Skeletal muscle tissue (tissue), 4 donors: ENCODE measurements around the gene RPL12. TPM values are rescaled to one million over a fixed set of nuclear protein-coding genes. Genes with fewer than 3 reads are reported as not detected.

Experiments
- H3K27ac ChIP-seq: one replicate; pipeline ENCODE4 v1.7.0; 2013; ENCODE audit warnings: mild to moderate bottlenecking, low read depth, low read length, inconsistent platforms
- H3K27me3 ChIP-seq, 3 donors: one replicate each; pipeline ENCODE4 v1.7.0; 2013; ENCODE audit warnings: low read length in 3 of 3; ENCODE audit not compliant: control insufficient read depth in 3 of 3, insufficient read depth in 3 of 3
- H3K36me3 ChIP-seq, 3 donors: one replicate each; pipeline ENCODE4 v1.7.0; 2013; ENCODE audit warnings: low read length in 3 of 3; ENCODE audit not compliant: control insufficient read depth in 3 of 3, insufficient read depth in 3 of 3
- H3K4me1 ChIP-seq, 3 donors: one replicate each; pipeline ENCODE4 v1.7.0; 2013; ENCODE audit warnings: low read length in 3 of 3, mild to moderate bottlenecking in 3 of 3; ENCODE audit not compliant: control insufficient read depth in 3 of 3, insufficient read depth in 3 of 3
- H3K4me3 ChIP-seq, 3 donors: one replicate each; pipeline ENCODE4 v1.7.0; 2013; ENCODE audit warnings: low read length in 3 of 3
- H3K9ac ChIP-seq, 3 donors: one replicate each; pipeline ENCODE4 v1.7.0; 2013; ENCODE audit warnings: low read length in 3 of 3, mild to moderate bottlenecking in 3 of 3, moderate library complexity in 2 of 3, low read depth in 1 of 3
- H3K9me3 ChIP-seq, 3 donors: one replicate each; pipeline ENCODE4 v1.7.0; 2013; ENCODE audit warnings: low read length in 3 of 3; ENCODE audit not compliant: control insufficient read depth in 3 of 3
- total RNA-seq: library from RNA; depleted of rRNA; stranded (reverse); fragments of >200 nt; gene quantifications from one replicate; pipeline ENCODE4 v1.2.3, GENCODE V29; 2014
- donor health status: Osteomylitis.

RPL12 gene
- total RNA-seq, 1 donor from 2014 or later = 1,305 TPM

DNA sequence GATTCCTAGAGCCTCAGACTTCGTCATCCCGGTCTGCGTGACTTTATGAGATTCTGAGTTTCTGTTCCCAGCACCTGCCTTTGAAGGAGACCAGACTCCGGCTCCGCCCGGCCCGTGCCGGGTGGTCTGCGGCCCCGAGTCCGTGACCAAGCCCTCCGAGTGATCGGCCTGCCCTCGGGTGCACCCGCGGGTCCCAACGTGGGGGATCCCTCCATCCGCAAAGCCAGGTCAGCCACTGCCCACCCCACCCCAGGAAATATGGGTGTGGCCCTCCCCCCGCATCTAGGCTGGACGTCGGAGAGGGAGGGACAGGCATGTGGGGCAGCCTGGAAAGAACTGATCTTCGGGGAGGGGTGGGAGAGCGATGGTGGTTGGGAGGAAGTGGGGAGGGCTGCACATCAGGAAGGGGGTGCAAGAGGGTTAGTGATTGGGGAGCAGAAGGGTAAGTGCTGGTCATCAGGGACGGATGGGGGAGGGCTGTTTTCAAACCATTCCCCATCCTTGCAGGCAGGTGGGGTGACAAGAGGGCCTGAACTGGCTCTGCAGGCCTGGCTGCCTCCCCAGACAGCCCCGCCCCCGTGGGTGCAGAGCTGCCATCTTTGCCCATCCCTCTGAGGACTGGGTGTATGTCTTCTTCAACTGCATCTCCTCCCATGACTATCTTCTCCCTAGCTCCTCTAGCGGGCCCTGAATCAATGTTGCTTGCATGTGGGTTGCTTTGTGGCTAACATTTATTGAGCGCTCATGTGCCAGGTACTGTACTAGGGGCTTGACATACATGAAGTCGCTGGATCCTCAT, 851 bp upstream of the RPL12 start:
- peak overlapping the region; percentile 89 to 93 (median 91) for H3K9ac ChIP-seq
- peak overlapping the region; percentile 94 to 96 (median 95) for H3K4me3 ChIP-seq
- H3K27ac ChIP-seq = peak overlapping the region; percentile 91
- H3K9me3 ChIP-seq = no peaks in the 10 kb centered on the region
- peaks cover 31 to 46% (median 35%) of the 10 kb centered on the region in 3 donors for H3K4me1 ChIP-seq
- peaks cover 36 to 43% (median 36%) of the 10 kb centered on the region in 3 donors for H3K36me3 ChIP-seq
- H3K27me3 ChIP-seq = no peaks in the 10 kb centered on the region

- Histone ChIP-seq H3K9me3 (no peaks in the 10 kb centered on the region), H3K27me3 (no peaks in the 10 kb centered on the region), H3K4me1 (peaks cover 31 to 46% (median 35%) of the 10 kb centered on the region in 3 donors), H3K27ac (peak overlapping the region; percentile 91), H3K36me3 (peaks cover 37 to 44% (median 39%) of the 10 kb centered on the region in 3 donors), H3K9ac (peak overlapping the region; percentile 89 to 93 (median 91)), H3K4me3 (peak overlapping the region; percentile 94 to 96 (median 95))
Measured at GRCh38 chr9:127451608-127451857, 327 bp upstream of the RPL12 start.

GRCh38 chr9:127450243-127450760, 904 bp downstream of the RPL12 start:
- Histone ChIP-seq H3K27ac (peak overlapping the region; percentile 91), H3K9me3 (no peaks in the 10 kb centered on the region), H3K27me3 (no peaks in the 10 kb centered on the region), H3K9ac (peak overlapping the region; percentile 93 to 96 (median 94)), H3K4me1 (peaks cover 31 to 43% (median 33%) of the 10 kb centered on the region in 3 donors), H3K36me3 (peaks cover 44 to 48% (median 48%) of the 10 kb centered on the region in 3 donors), H3K4me3 (peak overlapping the region; percentile 94 to 96 (median 95))

GRCh38 chr9:127449332-127449966, 1.8 kb downstream of the RPL12 start:
- peak overlapping the region; percentile 91 for H3K27ac ChIP-seq
- peaks cover 29 to 37% (median 31%) of the 10 kb centered on the region in 3 donors for H3K4me1 ChIP-seq
- H3K27me3 ChIP-seq = no peaks in the 10 kb centered on the region
- peak overlapping the region; percentile 93 to 96 (median 94) for H3K9ac ChIP-seq
- H3K9me3 ChIP-seq = no peaks in the 10 kb centered on the region
- peaks cover 45 to 54% (median 53%) of the 10 kb centered on the region in 3 donors for H3K36me3 ChIP-seq
- H3K4me3 ChIP-seq = peak overlapping the region; percentile 94 to 96 (median 95)

DNA sequence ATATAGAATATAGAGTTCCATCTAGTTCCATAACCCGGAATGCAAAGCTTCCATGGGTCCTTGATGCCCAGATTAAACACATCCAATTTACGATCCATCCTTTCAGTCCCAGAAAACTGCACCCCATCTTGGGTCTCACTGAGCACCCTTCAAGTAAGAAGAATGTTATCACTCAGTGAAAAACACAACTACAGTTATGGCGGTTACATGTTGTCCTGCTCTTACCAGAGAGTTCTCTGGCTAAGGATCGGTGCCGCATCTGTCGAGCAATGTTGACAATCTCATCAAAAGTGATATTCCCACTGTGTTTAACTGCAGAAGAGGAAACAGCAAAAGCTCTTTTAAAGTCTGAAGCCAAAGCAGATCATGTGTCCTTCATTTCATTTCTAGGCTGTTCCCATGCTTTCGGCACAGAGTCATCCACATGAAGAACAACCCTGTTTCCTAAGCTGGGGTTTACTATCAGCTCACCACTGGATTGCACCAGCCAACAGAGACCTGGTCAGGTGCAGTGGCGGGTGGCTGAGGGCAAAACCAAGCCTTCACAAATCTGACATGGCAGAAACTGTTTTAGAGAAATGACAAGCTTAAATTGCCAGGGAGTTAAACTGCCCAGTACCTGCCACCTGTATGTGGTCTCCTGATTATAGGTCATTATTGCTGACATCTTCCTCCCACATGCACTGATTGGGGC, 2.9 kb downstream of the RPL12 start:
- H3K4me1 ChIP-seq = peaks cover 29 to 37% (median 31%) of the 10 kb centered on the region in 3 donors

GRCh38 chr9:127447416-127448111, 3.6 kb downstream of the RPL12 start:
- Histone ChIP-seq H3K9me3 (no peaks in the 10 kb centered on the region), H3K27ac (no peak overlapping the region), H3K9ac (no peak overlapping the region), H3K27me3 (no peaks in the 10 kb centered on the region), H3K4me1 (peaks cover 24 to 33% (median 26%) of the 10 kb centered on the region in 3 donors), H3K36me3 (peaks cover 53 to 61% (median 61%) of the 10 kb centered on the region in 3 donors), H3K4me3 (no peak overlapping the region)

More for the DNA sequence above, 2.9 kb downstream of the RPL12 start:
- H3K9ac ChIP-seq = no peak overlapping the region
- no peaks in the 10 kb centered on the region for H3K9me3 ChIP-seq
- no peak overlapping the region for H3K4me3 ChIP-seq
- H3K27me3 ChIP-seq = no peaks in the 10 kb centered on the region
- no peak overlapping the region for H3K27ac ChIP-seq
- H3K36me3 ChIP-seq = peaks cover 49 to 58% (median 55%) of the 10 kb centered on the region in 3 donors

DNA sequence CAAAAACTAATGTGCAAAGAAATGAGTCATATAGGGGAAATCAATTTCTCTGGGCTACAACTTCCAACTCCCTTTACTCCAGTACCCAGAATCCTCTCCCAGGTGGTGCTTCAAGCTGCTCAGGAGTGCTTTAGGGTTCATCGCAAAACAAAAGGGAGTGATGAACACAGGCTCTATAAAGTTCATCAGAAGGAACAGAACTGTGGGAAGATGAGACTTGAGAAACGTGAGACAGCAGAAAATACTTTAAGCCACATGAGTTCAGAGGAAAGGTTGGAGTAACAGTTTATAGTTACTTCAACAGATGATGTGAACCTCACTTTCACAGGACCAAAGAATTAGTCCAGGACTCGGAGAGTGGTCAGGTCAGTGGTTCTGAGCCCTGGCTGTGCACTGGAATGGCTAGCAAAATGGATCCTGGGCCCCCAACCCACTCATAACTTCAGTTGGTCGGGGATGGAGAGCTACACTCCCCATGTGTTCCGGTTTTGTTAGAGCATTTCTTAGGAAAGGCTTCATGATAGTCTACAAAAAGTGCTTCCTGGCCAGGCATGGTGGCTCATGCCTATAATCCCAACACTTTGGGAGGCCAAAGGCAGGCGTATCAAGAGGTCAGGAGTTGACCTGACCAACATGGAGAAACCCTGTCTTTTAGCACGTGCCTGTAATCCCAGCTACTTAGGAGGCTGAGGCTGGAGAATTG, 4.3 kb downstream of the RPL12 start:
- Histone ChIP-seq H3K9ac (no peak overlapping the region), H3K4me3 (no peak overlapping the region), H3K4me1 (peaks cover 17 to 27% (median 19%) of the 10 kb centered on the region in 3 donors), H3K36me3 (peaks cover 57 to 65% (median 64%) of the 10 kb centered on the region in 3 donors), H3K9me3 (no peaks in the 10 kb centered on the region), H3K27ac (no peak overlapping the region), H3K27me3 (no peaks in the 10 kb centered on the region)

DNA sequence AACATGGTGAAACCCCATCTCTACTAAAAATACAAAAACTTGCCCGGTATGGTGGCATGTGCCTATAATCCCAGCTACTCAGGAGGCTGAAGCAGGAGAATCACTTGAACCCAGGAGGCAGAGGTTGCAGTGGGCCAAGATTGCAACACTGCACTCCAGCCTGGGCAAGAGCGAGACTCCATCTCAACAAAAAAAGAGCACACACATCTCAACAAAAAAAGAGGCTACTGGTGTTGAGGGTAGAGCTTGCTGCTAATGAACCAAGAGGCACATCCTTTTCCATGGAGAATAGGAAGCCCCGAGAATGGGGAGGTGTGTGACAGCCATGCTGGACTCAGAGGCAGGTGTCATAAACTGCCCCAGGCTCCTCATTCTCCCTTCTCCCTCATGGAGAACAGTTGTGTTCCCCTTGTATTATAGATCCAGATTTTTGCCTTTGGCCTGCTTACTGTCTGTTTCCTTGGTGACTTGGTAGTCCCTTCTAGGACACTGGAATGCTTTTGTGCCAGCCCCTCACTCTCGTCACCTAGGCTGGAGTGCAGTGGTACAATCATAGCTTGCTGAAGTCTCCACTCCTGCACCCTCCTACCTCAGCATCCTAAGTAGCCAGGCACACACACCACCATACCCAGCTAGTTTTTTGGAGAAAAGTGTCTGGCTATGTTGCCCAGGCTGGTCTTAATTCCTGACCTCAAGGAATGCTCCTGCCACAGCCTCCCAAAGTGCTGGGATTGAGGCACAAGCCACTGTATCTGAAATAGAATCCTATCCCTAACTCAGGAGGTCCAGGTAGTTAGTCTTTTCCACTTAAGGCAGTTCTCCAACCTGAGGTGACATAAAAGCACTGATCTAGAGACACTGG, 5.1 kb downstream of the RPL12 start:
- Histone ChIP-seq H3K4me3 (no peak overlapping the region), H3K27me3 (no peaks in the 10 kb centered on the region), H3K27ac (no peak overlapping the region), H3K9me3 (no peaks in the 10 kb centered on the region), H3K36me3 (peaks cover 60 to 67% (median 66%) of the 10 kb centered on the region in 3 donors), H3K4me1 (peaks cover 16 to 27% (median 16%) of the 10 kb centered on the region in 3 donors), H3K9ac (no peak overlapping the region)
